EL (cell line): ENCODE measurements around the gene PAX5.

Experiments used
- DNase-seq: peaks from one replicate; pipeline ENCODE4 v3.0.0-alpha.2; 2016

PAX5 gene

DNA sequence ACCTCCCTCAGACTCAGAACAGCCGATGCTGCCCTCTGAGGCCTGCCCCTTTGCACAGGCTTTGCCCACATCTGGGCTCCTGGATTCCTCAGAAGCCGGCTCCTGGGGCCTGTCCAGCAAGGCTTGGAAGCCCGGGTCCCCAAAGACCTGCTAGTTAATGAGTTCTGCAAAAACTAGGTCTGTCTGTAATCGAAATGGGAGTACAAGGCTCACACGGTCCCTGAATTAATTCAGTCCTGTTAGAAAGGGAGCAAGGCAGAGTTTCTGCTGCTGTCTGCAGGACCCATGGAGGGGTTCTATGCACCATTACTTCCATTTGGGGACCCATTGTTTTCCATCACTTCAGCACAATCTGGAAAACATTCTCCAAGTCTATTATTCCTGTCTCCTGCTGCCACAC lies 239.6 kb downstream of the PAX5 start:
- DNase-seq, result no peak

DNA sequence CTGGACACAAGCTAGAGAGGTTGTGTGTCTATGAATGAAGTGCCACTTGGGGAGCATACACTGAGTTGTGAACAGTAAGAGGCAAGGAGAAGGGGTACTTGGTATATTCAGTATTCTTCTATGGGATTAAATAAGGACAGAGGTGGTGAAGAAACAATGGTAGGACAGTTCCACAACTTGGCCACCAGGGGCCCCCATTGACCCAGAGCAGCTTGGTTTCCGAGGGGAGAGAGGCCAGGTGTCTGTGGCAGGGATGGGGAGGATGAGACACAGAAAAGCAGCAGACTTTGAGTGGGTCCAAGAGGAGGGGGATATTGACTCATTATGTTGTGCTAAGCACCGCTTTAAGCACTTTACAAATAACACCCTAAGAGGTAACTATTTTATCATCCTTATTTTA lies 240.8 kb downstream of the PAX5 start:
- DNase-seq, result no peak

DNA sequence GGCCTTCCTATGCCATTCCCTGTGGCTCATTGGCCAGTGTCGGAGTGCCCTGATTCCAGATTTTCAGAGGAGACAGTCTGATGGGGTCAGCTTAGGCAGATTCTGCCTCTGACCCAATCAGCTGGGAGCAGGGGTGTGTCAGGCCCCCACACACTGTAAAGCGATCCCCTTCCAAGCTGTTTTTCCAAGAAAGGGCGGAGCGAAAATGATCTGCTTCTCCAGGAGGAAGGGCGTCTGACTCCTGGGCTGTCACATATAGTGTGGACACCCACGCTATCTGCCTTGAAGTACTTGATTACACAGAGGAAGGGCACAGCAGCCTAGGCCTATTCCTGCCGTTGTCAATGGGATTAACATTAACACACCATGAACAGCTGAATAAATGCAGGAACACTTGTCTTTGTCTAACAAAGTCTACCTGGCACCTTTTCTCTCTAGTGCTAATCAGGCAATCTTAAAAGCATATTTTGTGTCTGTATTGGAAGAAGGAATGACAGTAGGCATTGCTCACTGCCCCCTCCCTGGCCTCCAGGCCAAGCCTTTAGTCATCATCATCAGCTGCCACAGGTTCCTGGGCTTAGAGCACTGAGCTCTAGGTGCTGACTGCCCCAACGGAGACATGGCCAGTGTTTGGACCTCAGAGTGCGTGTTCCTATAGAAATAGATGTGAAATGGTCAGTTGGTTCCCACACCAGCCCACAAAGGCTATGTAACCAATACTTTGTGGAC lies 242.7 kb downstream of the PAX5 start:
- no peak for DNase-seq

DNA sequence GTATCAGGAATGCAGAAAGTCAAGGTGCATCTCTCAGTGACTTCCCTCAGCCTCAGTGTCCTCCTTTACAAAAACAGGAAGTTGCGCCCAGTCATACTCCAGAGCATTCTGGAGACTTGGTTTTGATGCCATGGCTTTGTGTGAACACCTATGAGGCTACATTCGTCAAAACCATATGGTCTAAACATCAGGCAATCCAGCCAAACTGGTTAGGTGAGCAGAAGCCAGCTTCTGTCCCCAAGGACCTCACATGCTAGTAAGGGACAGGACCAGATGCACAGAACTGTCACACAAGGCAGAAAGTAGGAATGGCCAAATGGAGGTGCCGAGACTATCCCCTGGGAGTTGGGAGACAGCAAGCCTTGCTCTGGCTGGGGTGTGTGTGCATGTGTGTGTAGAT lies 244.2 kb downstream of the PAX5 start:
- DNase-seq, result no peak

DNA sequence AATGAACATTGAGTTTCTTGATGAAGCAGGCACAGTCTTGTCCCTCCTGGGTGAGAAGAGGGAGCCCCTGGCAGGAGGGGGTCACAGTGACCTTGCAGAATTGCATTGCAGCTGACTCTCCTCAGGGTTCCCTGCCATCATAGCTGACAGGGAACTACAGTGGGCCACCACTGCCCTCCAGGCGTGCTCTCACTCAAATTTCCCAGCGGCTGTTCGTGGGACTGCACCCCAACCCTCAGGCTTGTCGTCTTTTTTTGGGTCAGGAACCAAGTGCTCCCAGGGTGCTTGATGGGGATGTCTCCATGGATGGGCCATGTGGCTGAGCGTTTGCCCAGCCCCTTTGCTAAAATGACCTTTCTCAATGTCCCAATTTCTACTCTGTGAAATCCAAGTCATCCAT lies 245.5 kb downstream of the PAX5 start:
- DNase-seq, result no peak

DNA sequence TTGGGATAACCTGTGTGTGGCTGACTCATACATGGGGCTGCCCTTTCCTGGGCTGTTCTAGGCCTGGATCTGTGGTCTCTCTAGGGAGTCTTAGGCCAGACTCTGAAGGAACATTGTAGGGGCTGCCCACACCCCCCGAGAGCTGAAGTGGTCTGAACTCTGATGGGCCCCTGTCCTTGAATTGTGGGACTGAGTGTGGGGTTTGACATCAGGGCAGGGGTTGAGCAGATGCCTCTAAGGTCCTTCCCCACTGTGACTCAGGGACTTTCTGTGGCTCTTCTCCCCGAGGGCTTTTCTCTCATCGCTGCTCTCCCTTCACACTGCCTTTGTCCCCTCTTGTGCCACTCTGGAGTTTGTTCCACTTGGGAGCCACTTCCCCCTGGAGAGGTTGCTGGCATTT lies 246.4 kb downstream of the PAX5 start:
- DNase-seq, result no peak
